ES-I3 (cell line): Measurements from ENCODE around the gene PIF1.
A peak's percentile ranks its signal among the peaks of the same experiment; 100 is the strongest.
"Not testable (repeated sequence)": the region's sequence is repeated elsewhere in the genome, so short reads cannot be mapped to it uniquely, and the experiment has no call there.

ENCODE experiments used
- H3K36me3 ChIP-seq: 2 replicates; pipeline ENCODE4 v1.6.1; 2013; ENCODE audit warnings: mild to moderate bottlenecking, low read length, control low read depth, moderate library complexity; ENCODE audit not compliant: insufficient read depth
- H3K4me1 ChIP-seq: 2 replicates; pipeline ENCODE4 v1.6.1; 2013; ENCODE audit warnings: mild to moderate bottlenecking, control low read depth, low read length; ENCODE audit not compliant: insufficient read depth
- H3K9ac ChIP-seq: 2 replicates; pipeline ENCODE4 v1.6.1; 2013; ENCODE audit warnings: low read depth, mild to moderate bottlenecking, low read length, moderate library complexity
- H3K9me3 ChIP-seq: 2 replicates; pipeline ENCODE4 v1.6.1; 2013; ENCODE audit warnings: mild to moderate bottlenecking, low read length, moderate library complexity; ENCODE audit not compliant: control insufficient read depth, insufficient read depth

Gene PIF1

GRCh38 chr15:64809649-64810496 is 15.6 kb downstream of the PIF1 start:
- no peaks in the 10 kb centered on the region for H3K36me3 ChIP-seq
- H3K9me3 ChIP-seq = no peaks in the 10 kb centered on the region

GRCh38 chr15:64808785-64809453 is 16.5 kb downstream of the PIF1 start:
- Histone ChIP-seq H3K9me3 (no peaks in the 10 kb centered on the region), H3K9ac (peak overlapping the region; percentile 51), H3K4me1 (peaks cover 43% of the 10 kb centered on the region), H3K36me3 (no peaks in the 10 kb centered on the region)

More at GRCh38 chr15:64809649-64810496, 15.6 kb downstream of the PIF1 start:
- H3K4me1 ChIP-seq = peaks cover 46% of the 10 kb centered on the region
- H3K9ac ChIP-seq = peak overlapping the region; percentile 51

- H3K36me3 ChIP-seq = no peaks in the 10 kb centered on the region
- no peaks in the 10 kb centered on the region for H3K9me3 ChIP-seq
- H3K4me1 ChIP-seq = peaks cover 38% of the 10 kb centered on the region
- peak overlapping the region; percentile 51 for H3K9ac ChIP-seq
Measured at GRCh38 chr15:64807751-64808222, 17.7 kb downstream of the PIF1 start.

GRCh38 chr15:64807051-64807749 is 18.2 kb downstream of the PIF1 start:
- peak overlapping the region; percentile 46 for H3K9ac ChIP-seq
- H3K36me3 ChIP-seq = no peaks in the 10 kb centered on the region
- H3K9me3 ChIP-seq = no peaks in the 10 kb centered on the region
- peaks cover 37% of the 10 kb centered on the region for H3K4me1 ChIP-seq

- Histone ChIP-seq H3K9ac (peak overlapping the region; percentile 46; the same call in 1 of the 2 replicates), H3K4me1 (peaks cover 37% of the 10 kb centered on the region), H3K9me3 (no peaks in the 10 kb centered on the region), H3K36me3 (no peaks in the 10 kb centered on the region)
Measured at GRCh38 chr15:64806509-64806908, 18.9 kb downstream of the PIF1 start.

DNA sequence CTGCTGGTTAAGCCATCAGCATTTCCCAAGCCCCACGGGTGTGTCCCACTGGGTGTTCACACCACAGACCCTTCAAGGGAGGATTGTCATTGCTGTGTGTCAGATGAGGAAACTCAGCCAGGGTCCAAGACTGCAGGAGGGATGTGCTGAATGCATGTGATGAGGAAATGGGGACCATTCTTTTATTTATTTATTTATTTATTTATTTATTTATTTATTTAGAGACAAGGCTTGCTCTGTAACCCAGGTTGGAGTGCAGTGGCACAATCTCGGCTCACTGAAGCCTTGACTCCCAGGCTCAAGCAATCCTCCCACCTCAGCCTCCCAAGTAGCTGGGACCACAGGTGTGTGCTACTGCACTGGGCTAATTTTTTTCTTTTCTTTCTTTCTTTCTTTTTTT is 20.8 kb downstream of the PIF1 start:
- H3K9ac ChIP-seq = no peak overlapping the region
- H3K4me1 ChIP-seq = peaks cover 22% of the 10 kb centered on the region
- peaks cover 7% of the 10 kb centered on the region; the same call in 1 of the 2 replicates for H3K9me3 ChIP-seq
- no peaks in the 10 kb centered on the region for H3K36me3 ChIP-seq

DNA sequence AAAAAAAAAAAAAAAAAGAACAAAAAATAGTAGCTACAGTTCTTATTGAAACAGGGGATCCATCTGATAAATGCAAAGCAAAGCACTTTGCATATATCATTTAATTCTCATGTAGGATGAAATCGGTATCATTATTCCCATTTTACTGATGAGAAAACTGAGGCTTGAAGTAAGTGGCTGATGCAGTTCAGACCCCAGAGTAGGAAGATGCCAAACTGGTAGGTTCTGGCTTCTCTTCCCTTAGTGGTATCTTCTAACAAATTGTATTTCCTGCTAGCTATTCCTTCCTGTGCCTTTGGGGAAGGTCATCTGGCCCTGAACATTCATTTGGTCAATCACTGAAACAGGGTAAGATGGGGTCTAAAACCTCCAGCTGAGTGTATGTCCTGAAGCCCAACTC is 21.9 kb downstream of the PIF1 start:
- Histone ChIP-seq H3K4me1 (peaks cover 21% of the 10 kb centered on the region), H3K36me3 (no peaks in the 10 kb centered on the region), H3K9ac (no peak overlapping the region), H3K9me3 (peaks cover 7% of the 10 kb centered on the region; the same call in 1 of the 2 replicates)

- Histone ChIP-seq H3K9ac (no peak overlapping the region), H3K4me1 (peaks cover 5% of the 10 kb centered on the region; the same call in 1 of the 2 replicates), H3K9me3 (peaks cover 7% of the 10 kb centered on the region; the same call in 1 of the 2 replicates), H3K36me3 (no peaks in the 10 kb centered on the region)
Measured at GRCh38 chr15:64800476-64800875, 25.0 kb downstream of the PIF1 start.

DNA sequence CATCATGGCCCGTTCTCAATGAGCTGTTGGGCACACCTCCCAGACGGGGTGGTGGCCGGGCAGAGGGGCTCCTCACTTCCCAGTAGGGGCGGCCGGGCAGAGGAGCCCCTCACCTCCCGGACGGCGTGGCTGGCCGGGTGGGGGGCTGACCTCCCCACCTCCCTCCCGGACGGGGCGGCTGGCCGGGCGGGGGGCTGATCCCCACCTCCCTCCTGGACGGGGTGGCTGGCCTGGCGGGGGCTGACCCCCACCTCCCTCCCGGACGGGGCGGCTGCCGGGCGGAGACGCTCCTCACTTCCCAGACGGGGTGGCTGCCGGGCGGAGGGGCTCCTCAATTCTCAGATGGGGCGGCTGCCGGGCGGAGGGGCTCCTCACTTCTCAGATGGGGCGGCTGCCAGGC is 26.5 kb downstream of the PIF1 start:
- not testable (repeated sequence) for H3K36me3 ChIP-seq, H3K4me1 ChIP-seq, H3K9ac ChIP-seq, H3K9me3 ChIP-seq

- H3K9ac ChIP-seq, H3K36me3 ChIP-seq: not testable (repeated sequence)
Measured at GRCh38 chr15:64795921-64796320, 29.5 kb downstream of the PIF1 start.

GRCh38 chr15:64795299-64795698 is 30.1 kb downstream of the PIF1 start:
- not testable (repeated sequence) for H3K9me3 ChIP-seq, H3K36me3 ChIP-seq, H3K9ac ChIP-seq, H3K4me1 ChIP-seq

More at GRCh38 chr15:64795921-64796320, 29.5 kb downstream of the PIF1 start:
- H3K4me1 ChIP-seq, H3K9me3 ChIP-seq: not testable (repeated sequence)

DNA sequence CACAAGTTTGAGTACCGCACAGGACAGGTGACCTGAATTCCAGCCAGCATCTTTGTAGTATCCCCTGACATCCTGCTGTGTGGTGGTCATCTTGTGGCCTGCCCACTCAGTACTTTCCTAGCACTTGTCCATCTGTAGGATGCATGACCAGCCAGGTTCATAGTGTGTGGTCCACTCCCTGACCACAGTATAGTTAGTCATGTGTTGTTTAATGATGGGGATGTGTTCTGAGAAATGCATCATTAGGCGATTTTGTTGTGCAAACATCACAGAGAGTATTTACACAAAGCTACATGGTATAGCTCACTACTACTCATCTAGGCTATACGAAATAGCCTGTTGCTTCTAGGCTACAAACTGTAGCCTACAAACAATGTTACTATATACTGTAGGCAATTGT is 33.2 kb downstream of the PIF1 start:
- Histone ChIP-seq H3K9ac (no peak overlapping the region), H3K9me3 (no peaks in the 10 kb centered on the region)

DNA sequence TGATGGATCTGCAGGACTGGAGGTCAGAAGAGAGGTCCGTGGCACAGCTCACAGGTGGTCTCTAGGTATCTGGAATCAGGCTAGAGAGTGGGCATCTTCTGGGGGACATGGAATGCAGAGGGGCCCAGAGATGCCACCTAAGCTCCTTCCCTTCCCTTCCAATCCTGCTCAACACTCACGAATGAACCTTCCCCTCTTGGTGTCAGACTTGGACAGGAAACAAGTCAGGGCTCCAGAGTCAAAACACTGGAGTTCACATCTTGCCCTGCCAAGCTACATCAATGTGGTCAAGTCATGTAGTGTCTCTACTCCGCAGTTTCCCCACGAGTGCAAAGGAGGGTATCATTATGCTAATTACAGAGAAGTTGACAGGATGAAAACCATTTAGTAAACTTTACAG is 34.0 kb downstream of the PIF1 start:
- Histone ChIP-seq H3K9me3 (no peaks in the 10 kb centered on the region), H3K4me1 (peaks cover 4% of the 10 kb centered on the region; the same call in 1 of the 2 replicates), H3K9ac (no peak overlapping the region), H3K36me3 (no peaks in the 10 kb centered on the region)

More for the DNA sequence above, 33.2 kb downstream of the PIF1 start:
- Histone ChIP-seq H3K4me1 (peaks cover under 1% of the 10 kb centered on the region; the same call in 1 of the 2 replicates), H3K36me3 (no peaks in the 10 kb centered on the region)

DNA sequence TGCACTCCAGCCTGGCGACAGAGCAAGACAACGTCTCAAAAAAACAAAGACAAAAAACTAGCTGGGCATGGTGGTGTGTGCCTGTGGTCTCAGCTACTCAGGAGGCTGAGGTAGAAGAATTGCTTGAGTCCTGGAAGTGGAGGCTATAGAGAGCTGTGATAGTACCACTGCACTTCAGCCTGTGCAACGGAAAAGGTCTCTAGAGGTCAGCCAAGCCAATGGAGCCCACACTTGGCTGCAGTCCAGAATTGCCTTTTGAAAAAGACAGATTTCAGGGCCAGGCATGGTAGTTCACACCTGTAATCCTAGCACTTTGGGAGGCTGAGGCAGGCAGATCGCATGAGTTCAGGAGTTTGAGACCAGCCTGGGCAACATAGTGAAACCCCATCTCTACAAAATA is 41.7 kb downstream of the PIF1 start:
- peaks cover 27% of the 10 kb centered on the region for H3K4me1 ChIP-seq
- no peaks in the 10 kb centered on the region for H3K36me3 ChIP-seq
- no peak overlapping the region for H3K9ac ChIP-seq
- H3K9me3 ChIP-seq = no peaks in the 10 kb centered on the region
